ENCODE measurements around the gene SLC25A36. TPM values are rescaled to one million over a fixed set of nuclear protein-coding genes. Genes with fewer than 3 reads are reported as not detected.
"Not testable (repeated sequence)": the region's sequence is repeated elsewhere in the genome, so short reads cannot be mapped to it uniquely, and the experiment has no call there.

The SLC25A36 gene
- total and polyA plus RNA-seq, 4 donors: 23.7 to 68.7 (median 42.0) TPM

- WGBS, 2 donors: 0 to 1% methylated on average over 55 to 56 of the region's 56 CpGs
- intact Hi-C loops (cut with DNase I): no loop called here
These were observed 827 bp downstream of the SLC25A36 start for GRCh38 chr3:140942221-140943104.

DNA sequence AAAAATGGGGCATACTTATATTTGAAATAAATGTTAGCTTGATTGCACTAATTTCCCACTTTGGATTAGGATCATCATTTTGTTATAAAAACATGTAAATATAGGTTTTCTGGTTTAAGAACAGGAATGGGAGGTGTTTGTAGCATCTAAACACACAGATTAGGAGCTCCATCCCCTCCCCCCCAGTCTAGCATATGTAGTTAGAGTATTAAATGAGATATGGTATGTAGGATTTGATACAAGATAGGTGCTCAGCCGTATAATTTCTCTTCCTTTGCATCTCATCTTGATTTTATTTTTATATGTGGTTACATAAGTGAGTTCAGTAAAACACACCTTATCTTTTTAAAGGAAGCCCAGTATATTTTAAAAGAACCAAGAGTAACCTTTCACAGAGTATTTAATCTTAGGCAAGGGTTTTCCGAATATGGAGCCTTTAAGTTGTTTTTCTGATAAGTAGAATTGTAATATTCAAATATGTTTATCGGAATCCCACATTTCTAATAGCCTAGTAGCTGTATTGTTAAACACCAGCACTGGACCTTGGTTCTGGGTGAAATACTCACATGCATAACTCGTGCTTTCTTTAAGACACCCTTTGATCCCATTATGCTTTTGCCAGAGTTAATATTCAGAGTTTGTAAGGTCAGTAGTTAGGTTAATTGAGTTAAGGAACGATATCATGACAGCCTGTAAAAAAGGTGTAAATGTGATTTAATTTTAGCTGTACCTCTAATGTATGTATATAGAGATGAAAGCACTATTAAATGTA, 2.3 kb downstream of the SLC25A36 start:
- no peaks in the 10 kb centered on the region for H3K27me3 ChIP-seq (ENCODE audit: control insufficient read depth in 1 of 2, insufficient read depth in 2 of 2, low read length in 1 of 2)
- no peak for ATAC-seq (ENCODE audit: low FRiP score)
- intact Hi-C loops (cut with DNase I): no loop called here
- H3K4me3 ChIP-seq (ENCODE audit: low read length in 2 of 2): no peak overlapping the region
- no peak overlapping the region for H3K27ac ChIP-seq (ENCODE audit: low read depth in 1 of 2, low read length in 2 of 2)
- H3K9me3 ChIP-seq (ENCODE audit: control insufficient read depth, low read length): no peaks in the 10 kb centered on the region
- WGBS, 2 donors: 57 to 58% methylated on average over 5 of the region's 5 CpGs
- DNase-seq: no peak
- H3K36me3 ChIP-seq (ENCODE audit: control insufficient read depth in 1 of 2, insufficient read depth in 2 of 2, low read length in 1 of 2): no peaks in the 10 kb centered on the region
- H3K4me1 ChIP-seq (ENCODE audit: control insufficient read depth in 1 of 2, insufficient read depth in 2 of 2, low read length in 2 of 2): peaks cover 0 to 20% of the 10 kb centered on the region in 2 donors

More at GRCh38 chr3:140942221-140943104, 827 bp downstream of the SLC25A36 start:
- Histone ChIP-seq H3K4me1 (ENCODE audit: control insufficient read depth in 1 of 2, insufficient read depth in 2 of 2, low read length in 2 of 2) (peaks cover 0 to 20% of the 10 kb centered on the region in 2 donors), H3K27ac (ENCODE audit: low read depth in 1 of 2, low read length in 2 of 2) (peak overlapping the region; percentile 38 to 98), H3K4me3 (ENCODE audit: low read length in 2 of 2) (peak overlapping the region; percentile 67 to 78), H3K36me3 (ENCODE audit: control insufficient read depth in 1 of 2, insufficient read depth in 2 of 2, low read length in 1 of 2) (no peaks in the 10 kb centered on the region), H3K9me3 (ENCODE audit: control insufficient read depth, low read length) (no peaks in the 10 kb centered on the region), H3K27me3 (ENCODE audit: control insufficient read depth in 1 of 2, insufficient read depth in 2 of 2, low read length in 1 of 2) (no peaks in the 10 kb centered on the region)
- ATAC-seq (ENCODE audit: low FRiP score): peak; percentile 85
- DNase-seq: peak; percentile 74 to 89

GRCh38 chr3:140948460-140949249, 7.0 kb downstream of the SLC25A36 start:
- WGBS, 2 donors: 91 to 94% methylated on average over 5 of the region's 5 CpGs
- no peaks in the 10 kb centered on the region for H3K27me3 ChIP-seq (ENCODE audit: control insufficient read depth in 1 of 2, insufficient read depth in 2 of 2, low read length in 1 of 2)
- no peaks in the 10 kb centered on the region for H3K9me3 ChIP-seq (ENCODE audit: control insufficient read depth, low read length)
- DNase-seq (no peak), ATAC-seq (ENCODE audit: low FRiP score) (no peak)
- intact Hi-C loops (cut with DNase I): no loop called here
- H3K27ac ChIP-seq (ENCODE audit: low read depth in 1 of 2, low read length in 2 of 2): no peak overlapping the region
- H3K4me3 ChIP-seq (ENCODE audit: low read length in 2 of 2): no peak overlapping the region
- H3K36me3 ChIP-seq (ENCODE audit: control insufficient read depth in 1 of 2, insufficient read depth in 2 of 2, low read length in 1 of 2): no peaks in the 10 kb centered on the region
- peaks cover under 1 to 16% of the 10 kb centered on the region in 2 donors for H3K4me1 ChIP-seq (ENCODE audit: control insufficient read depth in 1 of 2, insufficient read depth in 2 of 2, low read length in 2 of 2)

DNA sequence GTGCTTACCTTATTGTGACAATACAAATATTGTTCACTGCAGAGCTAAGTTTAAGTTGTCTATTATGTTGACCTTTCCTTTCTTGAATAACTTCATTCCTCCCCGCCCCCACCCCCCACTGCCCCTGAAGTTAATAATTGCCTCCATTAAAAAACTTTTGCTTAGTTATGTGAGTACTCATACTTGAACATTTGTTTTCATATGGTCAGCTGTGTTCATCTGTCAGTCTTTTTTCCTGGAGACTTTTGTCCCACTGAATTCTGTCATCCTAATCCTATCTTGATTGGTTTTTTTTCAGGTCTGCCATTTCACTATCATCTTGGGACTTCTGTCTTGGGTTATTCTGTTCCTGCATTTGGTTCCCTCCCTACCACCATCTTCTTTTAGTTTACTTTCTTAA, 8.5 kb downstream of the SLC25A36 start:
- no peak overlapping the region for H3K27ac ChIP-seq (ENCODE audit: low read depth in 1 of 2, low read length in 2 of 2)
- H3K27me3 ChIP-seq (ENCODE audit: control insufficient read depth in 1 of 2, insufficient read depth in 2 of 2, low read length in 1 of 2): no peaks in the 10 kb centered on the region
- H3K9me3 ChIP-seq (ENCODE audit: control insufficient read depth, low read length): no peaks in the 10 kb centered on the region
- no peak overlapping the region for H3K4me3 ChIP-seq (ENCODE audit: low read length in 2 of 2)
- intact Hi-C loops (cut with DNase I): no loop called here
- ATAC-seq (ENCODE audit: low FRiP score) (no peak), DNase-seq (no peak)
- WGBS, 2 donors: 89 to 99% methylated on average over 1 of the region's 1 CpG
- no peaks in the 10 kb centered on the region for H3K36me3 ChIP-seq (ENCODE audit: control insufficient read depth in 1 of 2, insufficient read depth in 2 of 2, low read length in 1 of 2)
- H3K4me1 ChIP-seq (ENCODE audit: control insufficient read depth in 1 of 2, insufficient read depth in 2 of 2, low read length in 2 of 2): peaks cover 2 to 13% of the 10 kb centered on the region in 2 donors

- Histone ChIP-seq H3K4me3 (ENCODE audit: low read length in 2 of 2) (no peak overlapping the region), H3K27me3 (ENCODE audit: control insufficient read depth in 1 of 2, insufficient read depth in 2 of 2, low read length in 1 of 2) (no peaks in the 10 kb centered on the region), H3K36me3 (ENCODE audit: control insufficient read depth in 1 of 2, insufficient read depth in 2 of 2, low read length in 1 of 2) (no peaks in the 10 kb centered on the region), H3K27ac (ENCODE audit: low read depth in 1 of 2, low read length in 2 of 2) (no peak overlapping the region), H3K4me1 (ENCODE audit: control insufficient read depth in 1 of 2, insufficient read depth in 2 of 2, low read length in 2 of 2) (peaks cover 2 to 6% of the 10 kb centered on the region in 2 donors), H3K9me3 (ENCODE audit: control insufficient read depth, low read length) (no peaks in the 10 kb centered on the region)
- intact Hi-C loops (cut with DNase I): no loop called here
- WGBS, 2 donors: 61 to 69% methylated on average over 2 of the region's 2 CpGs
- ATAC-seq (ENCODE audit: low FRiP score): no peak
- DNase-seq: no peak
These were observed 9.2 kb downstream of the SLC25A36 start for GRCh38 chr3:140950863-140951262.

DNA sequence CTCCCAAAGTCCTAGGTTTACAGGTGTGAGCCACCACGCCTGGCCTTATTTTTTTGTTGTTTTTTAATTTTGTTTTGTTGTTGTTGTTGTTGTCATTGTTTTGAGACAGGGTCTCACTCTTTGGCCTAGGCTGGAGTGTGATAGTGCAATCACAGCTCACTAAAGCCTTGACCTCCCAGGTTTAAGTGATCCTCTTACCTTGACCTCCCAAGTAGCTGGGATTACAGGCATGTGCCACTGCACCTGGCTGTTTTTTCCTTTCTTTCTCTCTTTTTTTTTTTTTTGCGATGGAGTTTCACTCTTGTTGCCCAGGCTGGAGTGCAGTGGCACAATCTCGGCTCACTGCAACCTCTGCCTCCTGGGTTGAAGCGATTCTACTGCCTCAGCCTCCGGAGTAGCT, 10.1 kb downstream of the SLC25A36 start:
- H3K9me3 ChIP-seq (ENCODE audit: control insufficient read depth, low read length); DNase-seq; ATAC-seq (ENCODE audit: low FRiP score); intact Hi-C loops (cut with DNase I); H3K4me3 ChIP-seq (ENCODE audit: low read length in 2 of 2); H3K4me1 ChIP-seq (ENCODE audit: control insufficient read depth in 1 of 2, insufficient read depth in 2 of 2, low read length in 2 of 2); H3K27ac ChIP-seq (ENCODE audit: low read depth in 1 of 2, low read length in 2 of 2); H3K36me3 ChIP-seq (ENCODE audit: control insufficient read depth in 1 of 2, insufficient read depth in 2 of 2, low read length in 1 of 2); H3K27me3 ChIP-seq (ENCODE audit: control insufficient read depth in 1 of 2, insufficient read depth in 2 of 2, low read length in 1 of 2): not testable (repeated sequence)
- 81 to 88% methylated on average over 5 of the region's 5 CpGs for WGBS, 2 donors

- H3K4me3 ChIP-seq (ENCODE audit: low read length in 2 of 2): no peak overlapping the region
- no peaks in the 10 kb centered on the region for H3K27me3 ChIP-seq (ENCODE audit: control insufficient read depth in 1 of 2, insufficient read depth in 2 of 2, low read length in 1 of 2)
- no peaks in the 10 kb centered on the region for H3K36me3 ChIP-seq (ENCODE audit: control insufficient read depth in 1 of 2, insufficient read depth in 2 of 2, low read length in 1 of 2)
- DNase-seq (no peak), ATAC-seq (ENCODE audit: low FRiP score) (no peak)
- intact Hi-C loops (cut with DNase I): no loop called here
- H3K9me3 ChIP-seq (ENCODE audit: control insufficient read depth, low read length): no peaks in the 10 kb centered on the region
- WGBS, 2 donors: 67 to 86% methylated on average over 5 of the region's 5 CpGs
- peaks cover 0 to 2% of the 10 kb centered on the region in 2 donors for H3K4me1 ChIP-seq (ENCODE audit: control insufficient read depth in 1 of 2, insufficient read depth in 2 of 2, low read length in 2 of 2)
- no peak overlapping the region for H3K27ac ChIP-seq (ENCODE audit: low read depth in 1 of 2, low read length in 2 of 2)
These were observed 11.7 kb downstream of the SLC25A36 start for GRCh38 chr3:140953028-140953960.
